K562 (cell line): ENCODE data around the gene GFI1. TPM values are rescaled to one million over a fixed set of nuclear protein-coding genes. Genes with fewer than 3 reads are reported as not detected.

Experiments used
- BRCA1 ChIP-seq, 2 experiments: fragments of 450-650 bp in 1 of 2; sonication (generic) in 1 of 2; formaldehyde crosslinking in 1 of 2; IDR thresholded peaks; 2 replicates each; pipeline versions ENCODE4 v1.5.0 to v1.6.1; 2017 to 2020; ENCODE audit warnings: mild to moderate bottlenecking in 1 of 2, missing genetic modification reagents in 1 of 2
- GABPA ChIP-seq: fragments of 200-800 bp; sonication (Bioruptor generic); conservative IDR thresholded peaks from 2 replicates; pipeline ENCODE4 v1.6.1; 2016; ENCODE audit warnings: low read depth, missing genetic modification characterization, missing compliant biosample characterization
- HDAC8 ChIP-seq: fragments of 450-650 bp; IDR thresholded peaks from 2 replicates; pipeline ENCODE4 v1.6.1; 2016; ENCODE audit warnings: mild to moderate bottlenecking, missing genetic modification characterization, moderate library complexity, missing compliant biosample characterization
- POLR2H ChIP-seq: IDR thresholded peaks from 2 replicates; pipeline ENCODE4 v1.6.1; 2016; ENCODE audit warnings: missing genetic modification characterization, low read depth, mild to moderate bottlenecking, control low read depth, missing compliant biosample characterization, moderate library complexity
- SOX6 ChIP-seq: fragments of 450-650 bp; IDR thresholded peaks from 2 replicates; pipeline ENCODE4 v1.6.1; 2014; ENCODE audit warnings: mild to moderate bottlenecking
- ZNF239 ChIP-seq: fragments of 250-450 bp; sonication (Bioruptor Pico); IDR thresholded peaks from 2 replicates; pipeline ENCODE4 v1.4.0; 2020; ENCODE audit warnings: mild to moderate bottlenecking
- polyA plus RNA-seq, 8 experiments: library from polyadenylated mRNA; depleted of rRNA in 4 of 8; stranded (reverse) in 5 of 8; unstranded in 3 of 8; fragments of >200 nt; fragmentation: Nextera tagmentation in 2 of 8; fragmentation: Illumina TruSeq in 1 of 8; extraction: Ambion mirVana in 2 of 8; extraction: Trizol in 1 of 8; gene quantifications; 2 replicates each; pipeline versions ENCODE4 v1.2.1 to v1.2.3, GENCODE V29; 2011 to 2014; ENCODE audit warnings: inconsistent platforms in 1 of 8, missing spikeins in 1 of 8
- total RNA-seq, 7 experiments: library from RNA; depleted of rRNA in 6 of 7; stranded (reverse); fragments of >200 nt in 6 of 7; fragmentation: Illumina TruSeq in 2 of 7; extraction: Trizol in 2 of 7; gene quantifications; 2 replicates each; pipeline versions ENCODE4 v1.2.1 to v1.2.3, GENCODE V29; 2011 to 2021; ENCODE audit warnings: low replicate concordance in 1 of 7
- TF ChIP-seq, protein P1 (sequence below), 2 experiments: fragments of 150-350 bp in 1 of 2; IDR thresholded peaks; 2 replicates each; pipeline ENCODE4 v1.6.1; 2012 to 2016; ENCODE audit warnings: low read depth in 2 of 2, low read length in 2 of 2, mild to moderate bottlenecking in 1 of 2, moderate library complexity in 1 of 2
- TF ChIP-seq, protein P2 (sequence below): fragments of 450-650 bp; IDR thresholded peaks from 2 replicates; pipeline ENCODE4 v1.6.1; 2016; ENCODE audit warnings: missing biosample characterization, missing genetic modification characterization
- TF ChIP-seq, protein P3 (sequence below), 2 experiments: fragments of 450-650 bp; formaldehyde crosslinking in 1 of 2; IDR thresholded peaks; 2 replicates each; pipeline versions ENCODE4 v1.4.0 to v1.6.1; 2014 to 2020; ENCODE audit warnings: mild to moderate bottlenecking in 2 of 2, borderline replicate concordance in 1 of 2, low read depth in 1 of 2

GFI1 gene
- total and polyA plus RNA-seq, 9 of the 15 experiments (the other 6 are each of a cell fraction or from before 2014, with no cell fraction given) = 0.07 to 0.93 (median 0.46) TPM

DNA sequence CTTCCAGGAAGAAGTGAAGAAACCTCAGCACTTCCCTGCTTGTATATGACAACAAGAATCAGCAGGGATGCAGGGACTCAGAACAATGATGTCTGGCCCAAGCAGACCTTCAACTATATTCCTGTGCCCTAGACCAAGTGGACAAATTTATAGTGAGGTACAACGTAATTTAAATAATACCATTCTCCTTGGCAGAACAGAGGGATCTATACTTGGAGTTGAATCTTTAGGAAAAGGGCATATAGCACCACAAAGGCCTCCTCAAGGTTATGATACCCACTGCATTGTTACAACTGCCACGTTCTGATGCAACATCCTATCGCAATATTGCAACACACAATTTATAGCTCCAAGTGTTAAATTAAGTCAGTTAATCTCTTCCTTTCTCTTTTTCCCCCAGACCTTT lies 29.1 kb upstream of the GFI1 start (continued):
- TF ChIP-seq, protein P1, sequence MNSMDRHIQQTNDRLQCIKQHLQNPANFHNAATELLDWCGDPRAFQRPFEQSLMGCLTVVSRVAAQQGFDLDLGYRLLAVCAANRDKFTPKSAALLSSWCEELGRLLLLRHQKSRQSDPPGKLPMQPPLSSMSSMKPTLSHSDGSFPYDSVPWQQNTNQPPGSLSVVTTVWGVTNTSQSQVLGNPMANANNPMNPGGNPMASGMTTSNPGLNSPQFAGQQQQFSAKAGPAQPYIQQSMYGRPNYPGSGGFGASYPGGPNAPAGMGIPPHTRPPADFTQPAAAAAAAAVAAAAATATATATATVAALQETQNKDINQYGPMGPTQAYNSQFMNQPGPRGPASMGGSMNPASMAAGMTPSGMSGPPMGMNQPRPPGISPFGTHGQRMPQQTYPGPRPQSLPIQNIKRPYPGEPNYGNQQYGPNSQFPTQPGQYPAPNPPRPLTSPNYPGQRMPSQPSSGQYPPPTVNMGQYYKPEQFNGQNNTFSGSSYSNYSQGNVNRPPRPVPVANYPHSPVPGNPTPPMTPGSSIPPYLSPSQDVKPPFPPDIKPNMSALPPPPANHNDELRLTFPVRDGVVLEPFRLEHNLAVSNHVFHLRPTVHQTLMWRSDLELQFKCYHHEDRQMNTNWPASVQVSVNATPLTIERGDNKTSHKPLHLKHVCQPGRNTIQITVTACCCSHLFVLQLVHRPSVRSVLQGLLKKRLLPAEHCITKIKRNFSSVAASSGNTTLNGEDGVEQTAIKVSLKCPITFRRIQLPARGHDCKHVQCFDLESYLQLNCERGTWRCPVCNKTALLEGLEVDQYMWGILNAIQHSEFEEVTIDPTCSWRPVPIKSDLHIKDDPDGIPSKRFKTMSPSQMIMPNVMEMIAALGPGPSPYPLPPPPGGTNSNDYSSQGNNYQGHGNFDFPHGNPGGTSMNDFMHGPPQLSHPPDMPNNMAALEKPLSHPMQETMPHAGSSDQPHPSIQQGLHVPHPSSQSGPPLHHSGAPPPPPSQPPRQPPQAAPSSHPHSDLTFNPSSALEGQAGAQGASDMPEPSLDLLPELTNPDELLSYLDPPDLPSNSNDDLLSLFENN (IDR thresholded peaks at IDR 0.05; ENCODE audit: low read depth in 2 of 2, low read length in 2 of 2) = no peak
- TF ChIP-seq, protein P2, sequence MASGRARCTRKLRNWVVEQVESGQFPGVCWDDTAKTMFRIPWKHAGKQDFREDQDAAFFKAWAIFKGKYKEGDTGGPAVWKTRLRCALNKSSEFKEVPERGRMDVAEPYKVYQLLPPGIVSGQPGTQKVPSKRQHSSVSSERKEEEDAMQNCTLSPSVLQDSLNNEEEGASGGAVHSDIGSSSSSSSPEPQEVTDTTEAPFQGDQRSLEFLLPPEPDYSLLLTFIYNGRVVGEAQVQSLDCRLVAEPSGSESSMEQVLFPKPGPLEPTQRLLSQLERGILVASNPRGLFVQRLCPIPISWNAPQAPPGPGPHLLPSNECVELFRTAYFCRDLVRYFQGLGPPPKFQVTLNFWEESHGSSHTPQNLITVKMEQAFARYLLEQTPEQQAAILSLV = peak; percentile 78; the same call in 1 of the 2 replicates
- TF ChIP-seq ZNF239 (CRISPR knock-in tag) (peak; percentile 36; the same call in 1 of the 2 replicates), GABPA (tag) (peak; percentile 50; the same call in 1 of the 2 replicates), HDAC8 (tag) (0 out of 2 replicates have a peak, but pooled peaks have one; percentile 30), POLR2H (tag) (peak; percentile 31; the same call in 1 of the 2 replicates), BRCA1 (IDR thresholded peaks at IDR 0.05) (no peak), BRCA1 (CRISPR knock-in tag; IDR thresholded peaks at IDR 0.05) (no peak), SOX6 (peak; percentile 75)
- TF ChIP-seq, protein P3, sequence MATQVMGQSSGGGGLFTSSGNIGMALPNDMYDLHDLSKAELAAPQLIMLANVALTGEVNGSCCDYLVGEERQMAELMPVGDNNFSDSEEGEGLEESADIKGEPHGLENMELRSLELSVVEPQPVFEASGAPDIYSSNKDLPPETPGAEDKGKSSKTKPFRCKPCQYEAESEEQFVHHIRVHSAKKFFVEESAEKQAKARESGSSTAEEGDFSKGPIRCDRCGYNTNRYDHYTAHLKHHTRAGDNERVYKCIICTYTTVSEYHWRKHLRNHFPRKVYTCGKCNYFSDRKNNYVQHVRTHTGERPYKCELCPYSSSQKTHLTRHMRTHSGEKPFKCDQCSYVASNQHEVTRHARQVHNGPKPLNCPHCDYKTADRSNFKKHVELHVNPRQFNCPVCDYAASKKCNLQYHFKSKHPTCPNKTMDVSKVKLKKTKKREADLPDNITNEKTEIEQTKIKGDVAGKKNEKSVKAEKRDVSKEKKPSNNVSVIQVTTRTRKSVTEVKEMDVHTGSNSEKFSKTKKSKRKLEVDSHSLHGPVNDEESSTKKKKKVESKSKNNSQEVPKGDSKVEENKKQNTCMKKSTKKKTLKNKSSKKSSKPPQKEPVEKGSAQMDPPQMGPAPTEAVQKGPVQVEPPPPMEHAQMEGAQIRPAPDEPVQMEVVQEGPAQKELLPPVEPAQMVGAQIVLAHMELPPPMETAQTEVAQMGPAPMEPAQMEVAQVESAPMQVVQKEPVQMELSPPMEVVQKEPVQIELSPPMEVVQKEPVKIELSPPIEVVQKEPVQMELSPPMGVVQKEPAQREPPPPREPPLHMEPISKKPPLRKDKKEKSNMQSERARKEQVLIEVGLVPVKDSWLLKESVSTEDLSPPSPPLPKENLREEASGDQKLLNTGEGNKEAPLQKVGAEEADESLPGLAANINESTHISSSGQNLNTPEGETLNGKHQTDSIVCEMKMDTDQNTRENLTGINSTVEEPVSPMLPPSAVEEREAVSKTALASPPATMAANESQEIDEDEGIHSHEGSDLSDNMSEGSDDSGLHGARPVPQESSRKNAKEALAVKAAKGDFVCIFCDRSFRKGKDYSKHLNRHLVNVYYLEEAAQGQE (IDR thresholded peaks at IDR 0.05; ENCODE audit: borderline replicate concordance) = no peak
- TF ChIP-seq, protein P3 (CRISPR knock-in tag; IDR thresholded peaks at IDR 0.05; ENCODE audit: low read depth) = no peak
